Fibroblast of lung (primary cell): ENCODE results near the gene NUP214.

Experiments
- EZH2 ChIP-seq: IDR thresholded peaks from 2 replicates; pipeline ENCODE4 v1.5.1; 2012; ENCODE audit warnings: low read length, control low read depth, mild to moderate bottlenecking; ENCODE audit errors: missing control alignments
- TF ChIP-seq, protein P1 (sequence below), 2 donors: IDR thresholded peaks in 1 of 2; conservative IDR thresholded peaks in 1 of 2; 1 replicate in 1 of 2; 2 replicates in 1 of 2; pipeline ENCODE4 v1.5.1; 2011 to 2012; ENCODE audit warnings: low read length in 2 of 2, control low read depth in 1 of 2, inconsistent platforms in 1 of 2, low read depth in 1 of 2, mild to moderate bottlenecking in 1 of 2

DNA sequence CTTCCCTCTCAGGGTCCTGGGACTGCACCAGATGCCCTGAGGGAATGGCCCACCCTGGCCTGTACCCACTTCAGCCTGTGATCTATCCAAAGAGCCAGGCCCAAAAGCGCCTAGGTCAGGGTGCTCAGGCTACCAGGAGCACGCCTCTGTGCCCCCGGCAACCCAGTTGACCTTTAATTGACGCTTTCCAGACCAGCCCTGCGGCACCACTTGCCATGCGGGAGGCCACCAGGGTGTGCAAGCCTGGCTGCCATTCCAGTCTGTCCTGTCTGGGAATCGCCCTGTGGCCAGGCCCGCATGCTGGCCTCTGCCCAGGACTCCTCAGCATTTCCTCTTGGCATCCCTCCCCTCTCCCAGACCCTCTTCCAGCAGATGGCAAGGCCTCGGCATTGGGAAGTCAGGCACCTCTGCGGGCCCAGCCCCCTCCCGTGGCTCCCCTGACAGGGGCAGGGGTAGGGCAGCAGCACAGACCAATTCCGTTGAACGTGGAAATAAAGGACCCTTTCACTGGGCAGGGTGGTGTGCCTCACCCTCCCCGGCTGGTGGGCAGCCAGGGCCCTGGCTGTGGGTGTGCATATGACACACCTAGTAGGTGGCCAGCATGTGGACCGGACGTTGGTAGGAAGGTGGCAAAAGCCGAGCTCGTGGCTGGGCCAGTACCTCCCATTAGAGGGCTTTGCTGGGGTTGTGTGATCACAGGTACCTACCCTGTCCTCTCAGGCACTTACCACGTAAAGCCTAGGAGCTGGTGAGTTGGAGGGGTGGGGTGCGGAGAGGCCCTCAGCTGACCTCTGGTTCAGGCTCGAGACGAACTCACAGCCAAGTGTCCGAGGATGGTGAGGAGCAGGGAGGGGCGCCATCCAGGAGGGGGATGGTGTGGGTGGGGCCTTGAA, 32.6 kb upstream of the NUP214 start:
- TF ChIP-seq, protein P1, sequence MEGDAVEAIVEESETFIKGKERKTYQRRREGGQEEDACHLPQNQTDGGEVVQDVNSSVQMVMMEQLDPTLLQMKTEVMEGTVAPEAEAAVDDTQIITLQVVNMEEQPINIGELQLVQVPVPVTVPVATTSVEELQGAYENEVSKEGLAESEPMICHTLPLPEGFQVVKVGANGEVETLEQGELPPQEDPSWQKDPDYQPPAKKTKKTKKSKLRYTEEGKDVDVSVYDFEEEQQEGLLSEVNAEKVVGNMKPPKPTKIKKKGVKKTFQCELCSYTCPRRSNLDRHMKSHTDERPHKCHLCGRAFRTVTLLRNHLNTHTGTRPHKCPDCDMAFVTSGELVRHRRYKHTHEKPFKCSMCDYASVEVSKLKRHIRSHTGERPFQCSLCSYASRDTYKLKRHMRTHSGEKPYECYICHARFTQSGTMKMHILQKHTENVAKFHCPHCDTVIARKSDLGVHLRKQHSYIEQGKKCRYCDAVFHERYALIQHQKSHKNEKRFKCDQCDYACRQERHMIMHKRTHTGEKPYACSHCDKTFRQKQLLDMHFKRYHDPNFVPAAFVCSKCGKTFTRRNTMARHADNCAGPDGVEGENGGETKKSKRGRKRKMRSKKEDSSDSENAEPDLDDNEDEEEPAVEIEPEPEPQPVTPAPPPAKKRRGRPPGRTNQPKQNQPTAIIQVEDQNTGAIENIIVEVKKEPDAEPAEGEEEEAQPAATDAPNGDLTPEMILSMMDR (conservative IDR thresholded peaks at IDR 0.05 in 1 of 2, IDR thresholded peaks at IDR 0.05 in 1 of 2; ENCODE audit: low read depth in 1 of 2, low read length in 2 of 2): no peak
- TF ChIP-seq EZH2: no peak
